Tibial artery (tissue), 4 donors: ENCODE data around the gene SNRNP48.

ENCODE experiments used
- DNase-seq, 2 donors: peaks; one replicate each; pipeline ENCODE4 v3.0.0-alpha.2; 2019
- H3K27ac ChIP-seq, 2 donors: fragments of 200-600 bp; sonication (generic) in 1 of 2; 1 replicate in 1 of 2; 2 replicates in 1 of 2; pipeline ENCODE4 v1.5.1; 2018 to 2019; ENCODE audit warnings: mild to moderate bottlenecking in 1 of 2
- H3K27me3 ChIP-seq, 2 donors: fragments of 200-600 bp; sonication (generic) in 1 of 2; one replicate each; pipeline versions ENCODE4 v1.5.1 to v1.6.0; 2016 to 2019
- H3K36me3 ChIP-seq, 3 donors: fragments of 200-600 bp; sonication (generic) in 2 of 3; one replicate each; pipeline ENCODE4 v1.5.1; 2016 to 2019; ENCODE audit warnings: mild to moderate bottlenecking in 2 of 3
- H3K4me1 ChIP-seq, 4 donors: fragments of 200-600 bp; sonication (generic) in 2 of 4; 1 replicate in 3 of 4; 2 replicates in 1 of 4; pipeline ENCODE4 v1.5.1; 2016 to 2019
- H3K4me3 ChIP-seq, 2 donors: fragments of 200-600 bp; sonication (generic) in 1 of 2; 1 replicate in 1 of 2; 2 replicates in 1 of 2; pipeline ENCODE4 v1.5.1; 2018 to 2019; ENCODE audit warnings: mild to moderate bottlenecking in 2 of 2
- H3K9me3 ChIP-seq, 3 donors: fragments of 200-600 bp; sonication (generic) in 1 of 3; one replicate each; pipeline ENCODE4 v1.5.1; 2016 to 2019
- intact Hi-C: fragments of 100-400 bp; cut with DNase I; formaldehyde crosslinking; loops from one replicate; pipeline ENCODE4 v1.15.0; 2023; ENCODE audit warnings: low total_unique reads
- TF ChIP-seq, protein P1 (sequence below), 2 experiments: fragments of 200-600 bp in 1 of 2; fragments of 450-650 bp in 1 of 2; IDR thresholded peaks; one replicate each; pipeline ENCODE4 v1.5.1; 2017 to 2019; ENCODE audit warnings: antibody characterized with exemption in 2 of 2, mild to moderate bottlenecking in 1 of 2, moderate library complexity in 1 of 2

Gene SNRNP48

DNA sequence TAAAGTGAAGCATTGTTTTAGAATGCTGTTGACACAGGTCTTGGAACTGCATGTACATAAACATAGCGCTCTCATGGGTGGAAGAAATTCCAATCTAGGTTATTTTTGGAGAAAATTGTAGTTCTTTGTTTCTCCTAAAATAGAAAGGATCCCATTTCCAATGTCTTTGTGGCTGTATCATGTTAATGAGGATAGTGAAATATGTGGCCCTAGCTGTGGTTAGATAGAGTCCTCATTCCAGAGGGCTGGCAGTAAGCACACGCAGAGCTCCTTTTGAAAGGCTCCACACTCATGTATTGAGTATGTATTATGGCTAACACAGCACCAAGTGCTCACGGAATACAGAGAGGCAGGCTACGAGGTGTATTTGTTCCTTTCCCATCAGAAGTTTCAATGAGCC is 60.9 kb downstream of the SNRNP48 start:
- no peaks in the 10 kb centered on the region for H3K27me3 ChIP-seq
- DNase-seq, result no peak
- no peak overlapping the region for H3K27ac ChIP-seq
- no peaks in the 10 kb centered on the region for H3K9me3 ChIP-seq
- H3K36me3 ChIP-seq, result no peaks in the 10 kb centered on the region
- intact Hi-C loops, result no loop called here
- no peak overlapping the region for H3K4me3 ChIP-seq
- TF ChIP-seq, protein P1, sequence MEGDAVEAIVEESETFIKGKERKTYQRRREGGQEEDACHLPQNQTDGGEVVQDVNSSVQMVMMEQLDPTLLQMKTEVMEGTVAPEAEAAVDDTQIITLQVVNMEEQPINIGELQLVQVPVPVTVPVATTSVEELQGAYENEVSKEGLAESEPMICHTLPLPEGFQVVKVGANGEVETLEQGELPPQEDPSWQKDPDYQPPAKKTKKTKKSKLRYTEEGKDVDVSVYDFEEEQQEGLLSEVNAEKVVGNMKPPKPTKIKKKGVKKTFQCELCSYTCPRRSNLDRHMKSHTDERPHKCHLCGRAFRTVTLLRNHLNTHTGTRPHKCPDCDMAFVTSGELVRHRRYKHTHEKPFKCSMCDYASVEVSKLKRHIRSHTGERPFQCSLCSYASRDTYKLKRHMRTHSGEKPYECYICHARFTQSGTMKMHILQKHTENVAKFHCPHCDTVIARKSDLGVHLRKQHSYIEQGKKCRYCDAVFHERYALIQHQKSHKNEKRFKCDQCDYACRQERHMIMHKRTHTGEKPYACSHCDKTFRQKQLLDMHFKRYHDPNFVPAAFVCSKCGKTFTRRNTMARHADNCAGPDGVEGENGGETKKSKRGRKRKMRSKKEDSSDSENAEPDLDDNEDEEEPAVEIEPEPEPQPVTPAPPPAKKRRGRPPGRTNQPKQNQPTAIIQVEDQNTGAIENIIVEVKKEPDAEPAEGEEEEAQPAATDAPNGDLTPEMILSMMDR (IDR thresholded peaks at IDR 0.05), result no peak
- no peaks in the 10 kb centered on the region for H3K4me1 ChIP-seq

DNA sequence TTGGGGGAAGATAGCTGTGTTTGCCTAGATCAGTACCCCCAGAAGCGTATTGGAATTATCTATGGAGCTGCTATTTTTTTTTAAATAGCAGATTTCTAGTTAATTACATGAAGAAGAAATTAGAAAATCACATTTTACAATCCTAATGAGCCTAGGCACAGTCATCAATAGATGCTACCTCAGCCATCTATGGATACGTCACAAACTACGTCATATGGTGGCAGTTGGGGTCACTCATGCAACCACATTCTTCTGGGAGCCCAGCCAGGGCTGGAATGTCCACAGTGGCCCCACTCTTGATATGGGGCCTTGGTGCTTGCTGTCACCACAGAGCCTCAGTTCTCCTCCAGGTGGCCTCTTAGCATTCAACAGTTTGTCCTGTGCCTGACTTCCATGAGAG is 63.0 kb downstream of the SNRNP48 start:
- H3K36me3 ChIP-seq, result no peaks in the 10 kb centered on the region
- H3K9me3 ChIP-seq, result no peaks in the 10 kb centered on the region
- DNase-seq, result no peak
- no peak overlapping the region for H3K4me3 ChIP-seq
- H3K4me1 ChIP-seq, result no peaks in the 10 kb centered on the region
- H3K27ac ChIP-seq, result no peak overlapping the region
- no peaks in the 10 kb centered on the region for H3K27me3 ChIP-seq
- TF ChIP-seq, protein P1 (IDR thresholded peaks at IDR 0.05), result no peak
- intact Hi-C loops, result no loop called here

DNA sequence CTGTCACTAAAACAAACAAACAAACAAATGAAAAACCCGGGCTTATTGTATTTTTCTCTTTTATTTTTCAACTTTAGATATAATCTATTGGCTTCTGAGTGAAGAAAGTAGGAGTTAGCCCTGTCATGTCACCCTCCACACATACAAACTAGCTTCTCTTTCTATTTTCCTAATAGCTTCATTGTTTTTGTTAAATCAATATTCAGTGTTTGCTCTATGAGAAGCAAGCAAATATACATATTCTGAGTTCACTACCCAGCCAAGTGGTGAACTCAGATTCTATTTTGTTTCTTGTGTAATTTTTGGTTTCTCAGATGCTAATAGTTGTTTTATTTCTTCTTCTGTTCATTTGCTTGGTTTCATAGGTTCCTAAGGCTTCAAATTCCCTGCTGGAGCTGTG is 66.4 kb downstream of the SNRNP48 start:
- H3K36me3 ChIP-seq, result no peaks in the 10 kb centered on the region
- H3K27ac ChIP-seq, result no peak overlapping the region
- H3K27me3 ChIP-seq, result no peaks in the 10 kb centered on the region
- no peaks in the 10 kb centered on the region for H3K4me1 ChIP-seq
- H3K4me3 ChIP-seq, result no peak overlapping the region
- DNase-seq, result no peak
- no peaks in the 10 kb centered on the region for H3K9me3 ChIP-seq
- intact Hi-C loops, result no loop called here
- TF ChIP-seq, protein P1 (IDR thresholded peaks at IDR 0.05), result no peak

DNA sequence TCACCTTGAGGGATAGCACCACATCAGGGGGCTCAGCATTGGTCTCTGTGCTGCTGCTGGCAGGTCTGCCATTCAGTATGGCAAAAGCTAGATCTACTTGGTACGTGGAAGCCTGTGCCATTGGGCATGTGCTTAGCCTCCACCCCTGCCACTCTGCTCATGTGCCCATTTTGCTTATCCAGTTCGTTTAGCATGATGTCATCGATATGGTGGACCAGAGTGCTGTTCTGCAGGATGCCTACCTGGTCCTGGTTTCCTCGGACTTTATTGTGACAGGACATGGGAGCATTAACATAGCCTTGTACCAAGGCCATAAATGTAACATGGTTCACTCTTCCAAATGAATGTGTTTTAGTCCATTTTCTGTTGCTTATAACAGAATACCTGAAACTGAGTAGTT is 68.5 kb downstream of the SNRNP48 start:
- TF ChIP-seq, protein P1 (IDR thresholded peaks at IDR 0.05), result no peak
- Histone ChIP-seq H3K9me3 (no peaks in the 10 kb centered on the region), H3K27me3 (no peaks in the 10 kb centered on the region), H3K4me3 (no peak overlapping the region), H3K4me1 (no peaks in the 10 kb centered on the region), H3K27ac (no peak overlapping the region), H3K36me3 (no peaks in the 10 kb centered on the region)
- no peak for DNase-seq
- intact Hi-C loops, result no loop called here

DNA sequence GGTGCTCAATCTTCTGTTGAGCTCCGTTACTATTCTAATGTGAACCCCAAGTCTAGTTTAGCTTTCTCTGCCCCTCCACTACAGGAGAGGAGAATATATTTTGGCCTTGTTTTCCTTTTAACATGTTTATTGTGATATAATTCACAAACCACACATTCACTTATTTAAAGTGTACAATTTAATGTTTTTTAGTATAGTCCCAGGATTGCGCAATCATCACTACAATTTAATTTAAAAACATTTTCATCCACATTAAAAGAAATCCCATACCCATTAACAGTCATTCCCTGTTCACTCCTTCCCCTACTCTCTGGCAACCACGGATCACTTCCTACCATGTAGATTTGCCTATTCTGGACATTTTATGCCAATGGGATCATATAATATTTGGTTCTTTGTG is 71.4 kb downstream of the SNRNP48 start:
- H3K9me3 ChIP-seq, result no peaks in the 10 kb centered on the region

More for the DNA sequence above, 71.4 kb downstream of the SNRNP48 start:
- no peak overlapping the region for H3K4me3 ChIP-seq
- no peaks in the 10 kb centered on the region for H3K27me3 ChIP-seq
- intact Hi-C loops, result no loop called here
- no peaks in the 10 kb centered on the region for H3K36me3 ChIP-seq
- DNase-seq, result no peak
- no peak overlapping the region for H3K27ac ChIP-seq
- no peaks in the 10 kb centered on the region for H3K4me1 ChIP-seq
- TF ChIP-seq, protein P1 (IDR thresholded peaks at IDR 0.05), result no peak
